Activated T-cell treated with anti-CD3 and anti-CD28 coated beads, Interleukin-2, amount 50 U/mL, for 72 hours (primary cell): ENCODE results near the gene CKAP5. TPM values are rescaled to one million over a fixed set of nuclear protein-coding genes. Genes with fewer than 3 reads are reported as not detected.
A peak's percentile ranks its signal among the peaks of the same experiment; 100 is the strongest.

Source experiments
- ATAC-seq, 2 donors: fragments of 150-1000 bp; cut with Tn5 transposase; replicated peaks in 1 of 2; 2 replicates each; pipeline ENCODE4 v1.10.0; 2021; ENCODE audit warnings: moderate library complexity in 2 of 2, mild to moderate bottlenecking in 1 of 2
- DNase-seq, 2 donors: peaks; one replicate each; pipeline ENCODE4 v3.0.0; 2021 to 2022; ENCODE audit warnings: mixed read lengths in 1 of 2
- H3K27ac Mint-ChIP-seq: one replicate; pipeline ENCODE4 v1.8.0; 2022; ENCODE audit warnings: mild to moderate bottlenecking, moderate library complexity, mixed read lengths
- H3K27me3 Mint-ChIP-seq: one replicate; pipeline ENCODE4 v1.8.0; 2022; ENCODE audit warnings: low read depth, mixed read lengths
- H3K36me3 Mint-ChIP-seq, 2 donors: one replicate each; pipeline ENCODE4 v1.8.0; 2022; ENCODE audit warnings: mixed read lengths in 2 of 2, mild to moderate bottlenecking in 1 of 2; ENCODE audit not compliant: insufficient read depth in 2 of 2
- H3K4me1 Mint-ChIP-seq: one replicate; pipeline ENCODE4 v1.8.0; 2022; ENCODE audit warnings: low read depth, mixed read lengths
- H3K4me3 Mint-ChIP-seq, 2 donors: one replicate each; pipeline ENCODE4 v1.8.0; 2022; ENCODE audit warnings: mild to moderate bottlenecking in 2 of 2, mixed read lengths in 2 of 2, moderate library complexity in 2 of 2
- H3K9me3 Mint-ChIP-seq, 2 donors: one replicate each; pipeline ENCODE4 v1.8.0; 2022; ENCODE audit warnings: mixed read lengths in 2 of 2
- total RNA-seq, 2 donors: library from RNA; stranded (reverse); gene quantifications; one replicate each; pipeline ENCODE4 v1.2.3, GENCODE V29; 2022

Gene CKAP5
- total RNA-seq, 2 donors from 2014 or later: 148 to 165 TPM

DNA sequence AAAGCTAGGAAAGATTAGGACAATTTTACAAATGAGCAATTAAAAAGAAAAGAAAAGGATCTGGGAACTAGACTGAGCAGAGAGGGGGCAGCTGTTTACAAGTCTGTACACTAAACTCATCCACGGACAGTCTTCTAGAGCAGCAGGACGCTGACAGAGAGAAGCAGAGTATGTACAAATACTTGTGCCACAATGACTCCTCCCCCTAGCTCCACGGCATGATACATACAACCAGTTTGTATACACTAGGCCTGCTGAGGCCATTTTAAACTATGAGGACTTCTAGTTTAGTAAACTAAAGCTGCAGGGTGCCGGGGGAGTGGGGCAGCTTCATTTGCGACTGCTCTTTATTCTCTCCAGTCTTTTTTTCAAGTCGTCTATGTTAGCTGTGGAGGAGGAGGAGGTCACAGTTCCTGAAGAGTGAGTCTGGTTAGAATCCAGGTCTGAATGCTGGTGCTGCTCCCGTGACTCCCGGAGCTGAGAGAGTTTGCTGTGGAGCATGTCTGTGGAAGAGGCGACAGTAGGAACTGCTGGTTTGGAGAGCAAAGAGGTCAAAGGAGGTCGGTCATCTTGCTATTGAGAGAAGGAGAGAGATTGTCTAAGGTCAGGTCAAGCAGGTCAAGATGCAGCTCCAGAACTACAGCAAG lies 102.3 kb downstream of the CKAP5 start:
- no peak overlapping the region for H3K27ac Mint-ChIP-seq
- no peak overlapping the region for H3K4me3 Mint-ChIP-seq
- peaks cover 8 to 24% of the 10 kb centered on the region in 2 donors for H3K36me3 Mint-ChIP-seq
- H3K9me3 Mint-ChIP-seq: no peaks in the 10 kb centered on the region
- no peaks in the 10 kb centered on the region for H3K27me3 Mint-ChIP-seq
- no peaks in the 10 kb centered on the region for H3K4me1 Mint-ChIP-seq
- ATAC-seq: no peak
- no peak for DNase-seq

DNA sequence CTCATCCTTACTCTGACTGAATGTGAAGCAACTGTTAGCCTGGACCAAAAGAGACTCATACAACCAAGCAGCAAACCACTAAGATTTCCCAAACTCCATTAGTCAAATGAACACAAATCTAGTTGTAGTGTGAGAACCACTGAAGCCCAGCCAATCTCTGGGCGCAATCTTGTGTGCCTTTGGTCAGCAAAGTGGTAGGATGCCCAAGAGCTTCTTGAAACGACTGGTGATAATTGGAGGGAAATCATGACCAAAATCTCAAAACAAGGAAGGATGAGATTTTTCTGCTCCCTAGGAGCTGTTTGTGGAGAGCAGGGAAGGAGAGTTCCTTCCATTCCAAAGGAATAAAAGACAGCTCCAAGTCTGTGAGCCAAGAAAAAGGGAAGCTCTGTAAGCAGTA lies 103.0 kb downstream of the CKAP5 start:
- H3K4me3 Mint-ChIP-seq: no peak overlapping the region
- DNase-seq (no peak), ATAC-seq (no peak)
- peaks cover 6 to 21% of the 10 kb centered on the region in 2 donors for H3K36me3 Mint-ChIP-seq
- H3K4me1 Mint-ChIP-seq: no peaks in the 10 kb centered on the region
- no peaks in the 10 kb centered on the region for H3K27me3 Mint-ChIP-seq
- H3K27ac Mint-ChIP-seq: no peak overlapping the region
- no peaks in the 10 kb centered on the region for H3K9me3 Mint-ChIP-seq

DNA sequence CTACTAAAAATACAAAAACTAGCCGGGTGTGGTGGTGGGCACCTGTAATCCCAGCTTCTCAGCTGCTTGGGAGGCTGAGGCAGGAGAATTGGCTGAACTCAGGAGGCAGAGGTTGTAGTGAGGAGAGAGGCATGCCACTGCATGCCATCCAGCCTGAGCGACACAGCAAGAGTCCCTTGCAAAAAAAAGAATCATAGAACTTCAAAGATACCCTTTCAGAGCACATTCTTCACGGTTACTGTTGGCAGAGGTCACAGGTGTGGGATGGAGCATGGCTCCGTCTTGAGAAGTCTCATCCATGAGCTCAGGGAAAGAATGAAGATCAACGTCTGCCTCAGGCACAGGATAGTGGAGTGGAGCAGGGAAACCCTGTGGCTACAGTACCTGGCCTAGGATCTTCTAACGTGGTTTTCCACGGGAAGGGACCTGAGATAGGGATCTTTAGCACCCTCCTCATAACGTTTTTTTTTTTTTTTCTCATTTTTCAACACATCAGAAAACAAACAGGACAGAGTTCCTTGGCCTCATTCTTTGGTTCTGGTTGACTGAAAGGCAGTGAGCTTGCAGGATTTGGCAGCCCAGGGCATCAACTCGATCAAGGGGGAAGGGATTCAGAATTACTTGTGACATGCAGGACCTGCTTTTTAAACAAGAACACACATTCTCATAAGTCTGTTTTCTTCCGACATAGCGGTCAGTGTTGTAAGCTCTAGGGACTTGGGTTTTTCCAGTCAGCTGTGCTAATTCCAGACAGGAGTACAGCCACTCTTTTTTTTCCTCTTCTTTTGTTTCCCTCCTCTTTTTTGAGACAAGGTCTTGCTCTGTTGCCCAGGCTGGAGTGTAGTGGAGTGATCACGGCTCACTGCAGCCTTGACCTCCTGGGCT lies 104.2 kb downstream of the CKAP5 start:
- no peak overlapping the region for H3K27ac Mint-ChIP-seq
- ATAC-seq: no peak
- H3K4me1 Mint-ChIP-seq: no peaks in the 10 kb centered on the region
- no peaks in the 10 kb centered on the region for H3K9me3 Mint-ChIP-seq
- no peak overlapping the region for H3K4me3 Mint-ChIP-seq
- no peaks in the 10 kb centered on the region for H3K27me3 Mint-ChIP-seq
- no peak for DNase-seq
- H3K36me3 Mint-ChIP-seq: peaks cover 4 to 18% of the 10 kb centered on the region in 2 donors

GRCh38 chr11:46738887-46739286 lies 107.2 kb downstream of the CKAP5 start:
- H3K9me3 Mint-ChIP-seq: no peaks in the 10 kb centered on the region
- DNase-seq (no peak), ATAC-seq (peak in 1 of 2 donors; percentile 20)
- H3K36me3 Mint-ChIP-seq: peaks cover 2 to 15% of the 10 kb centered on the region in 2 donors
- no peak overlapping the region for H3K27ac Mint-ChIP-seq
- H3K4me1 Mint-ChIP-seq: no peaks in the 10 kb centered on the region
- no peak overlapping the region for H3K4me3 Mint-ChIP-seq
- H3K27me3 Mint-ChIP-seq: no peaks in the 10 kb centered on the region

- no peaks in the 10 kb centered on the region for H3K9me3 Mint-ChIP-seq
- H3K4me3 Mint-ChIP-seq: no peak overlapping the region
- no peaks in the 10 kb centered on the region for H3K27me3 Mint-ChIP-seq
- ATAC-seq: no peak
- peaks cover 2 to 8% of the 10 kb centered on the region in 2 donors for H3K36me3 Mint-ChIP-seq
- no peak for DNase-seq
- no peaks in the 10 kb centered on the region for H3K4me1 Mint-ChIP-seq
- peak overlapping the region; percentile 85 for H3K27ac Mint-ChIP-seq
Observed at GRCh38 chr11:46737699-46738098, 108.4 kb downstream of the CKAP5 start.

DNA sequence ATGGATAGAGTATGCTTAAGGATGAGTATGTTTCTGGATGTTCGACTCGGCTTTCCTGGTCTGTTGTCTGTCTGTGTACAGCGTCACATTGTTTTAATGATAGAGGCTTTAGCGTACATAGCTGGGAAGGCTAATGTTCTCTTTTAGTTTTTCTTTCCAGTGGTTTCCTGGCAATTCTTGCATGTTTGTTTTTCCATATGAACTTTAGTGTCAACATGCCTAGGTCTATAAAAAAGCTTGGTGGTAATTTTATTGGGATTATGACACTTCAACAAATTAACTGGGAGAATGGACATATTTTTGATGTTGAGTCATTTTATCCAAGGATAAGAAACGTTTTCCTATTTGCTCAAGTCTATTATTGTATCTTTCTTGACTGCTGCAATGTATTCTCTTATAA lies 109.5 kb downstream of the CKAP5 start:
- DNase-seq (no peak), ATAC-seq (no peak)
- Mint-ChIP-seq H3K9me3 (no peaks in the 10 kb centered on the region), H3K36me3 (peaks cover 0 to 3% of the 10 kb centered on the region in 2 donors), H3K27ac (no peak overlapping the region), H3K27me3 (no peaks in the 10 kb centered on the region), H3K4me1 (no peaks in the 10 kb centered on the region), H3K4me3 (no peak overlapping the region)

- ATAC-seq: no peak
- no peaks in the 10 kb centered on the region for H3K36me3 Mint-ChIP-seq
Observed at GRCh38 chr11:46736146-46736545, 109.9 kb downstream of the CKAP5 start.

DNA sequence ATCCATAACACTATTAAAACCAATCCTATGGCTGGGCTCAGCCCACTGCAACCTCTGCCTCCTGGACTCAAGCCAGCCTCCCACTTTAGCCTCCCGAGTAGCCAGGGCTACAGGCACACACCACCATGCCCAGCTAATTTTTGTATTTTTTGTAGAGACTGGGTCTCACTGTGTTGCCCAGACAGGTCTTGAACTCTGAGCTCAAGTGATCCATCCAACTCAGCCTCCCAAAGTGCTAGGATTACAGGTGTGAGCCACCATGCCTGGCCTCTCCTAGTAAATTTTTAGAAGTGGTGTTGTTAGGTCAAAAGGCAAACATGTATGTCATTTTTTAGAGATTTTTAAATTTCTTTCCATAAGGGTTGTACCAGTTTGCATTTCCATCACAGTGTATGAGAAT lies 112.8 kb downstream of the CKAP5 start:
- H3K9me3 Mint-ChIP-seq: no peaks in the 10 kb centered on the region
- no peak overlapping the region for H3K27ac Mint-ChIP-seq
- H3K27me3 Mint-ChIP-seq: no peaks in the 10 kb centered on the region
- no peaks in the 10 kb centered on the region for H3K36me3 Mint-ChIP-seq
- H3K4me1 Mint-ChIP-seq: no peaks in the 10 kb centered on the region
- DNase-seq: no peak
- no peak for ATAC-seq
- H3K4me3 Mint-ChIP-seq: no peak overlapping the region

More at GRCh38 chr11:46736146-46736545, 109.9 kb downstream of the CKAP5 start:
- Mint-ChIP-seq H3K27me3 (no peaks in the 10 kb centered on the region), H3K27ac (no peak overlapping the region), H3K4me3 (no peak overlapping the region), H3K9me3 (no peaks in the 10 kb centered on the region), H3K4me1 (no peaks in the 10 kb centered on the region)
- no peak for DNase-seq

GRCh38 chr11:46731545-46731944 lies 114.5 kb downstream of the CKAP5 start:
- Mint-ChIP-seq H3K27ac (no peak overlapping the region), H3K4me1 (no peaks in the 10 kb centered on the region), H3K27me3 (no peaks in the 10 kb centered on the region), H3K9me3 (no peaks in the 10 kb centered on the region), H3K4me3 (no peak overlapping the region), H3K36me3 (no peaks in the 10 kb centered on the region)
- ATAC-seq: no peak
- DNase-seq: no peak

- H3K9me3 Mint-ChIP-seq: no peaks in the 10 kb centered on the region
- no peaks in the 10 kb centered on the region for H3K4me1 Mint-ChIP-seq
- no peak overlapping the region for H3K4me3 Mint-ChIP-seq
- H3K27ac Mint-ChIP-seq: no peak overlapping the region
- H3K27me3 Mint-ChIP-seq: no peaks in the 10 kb centered on the region
- no peaks in the 10 kb centered on the region for H3K36me3 Mint-ChIP-seq
- no peak for DNase-seq
- no peak for ATAC-seq
Observed at GRCh38 chr11:46729110-46730027, 116.7 kb downstream of the CKAP5 start.

- ATAC-seq (no peak), DNase-seq (no peak)
- Mint-ChIP-seq H3K4me3 (no peak overlapping the region), H3K36me3 (no peaks in the 10 kb centered on the region), H3K27me3 (no peaks in the 10 kb centered on the region), H3K9me3 (no peaks in the 10 kb centered on the region), H3K27ac (no peak overlapping the region), H3K4me1 (no peaks in the 10 kb centered on the region)
Observed at GRCh38 chr11:46728659-46729040, 117.4 kb downstream of the CKAP5 start.

- no peak overlapping the region for H3K4me3 Mint-ChIP-seq
- H3K9me3 Mint-ChIP-seq: no peaks in the 10 kb centered on the region
- DNase-seq (no peak), ATAC-seq (peak in 1 of 2 donors; percentile 19)
- H3K27me3 Mint-ChIP-seq: no peaks in the 10 kb centered on the region
- H3K36me3 Mint-ChIP-seq: no peaks in the 10 kb centered on the region
- no peak overlapping the region for H3K27ac Mint-ChIP-seq
- H3K4me1 Mint-ChIP-seq: no peaks in the 10 kb centered on the region
Observed at GRCh38 chr11:46727952-46728658, 118.0 kb downstream of the CKAP5 start.
